Stimulated activated CD8-positive, alpha-beta memory T cell treated with anti-CD3 and anti-CD28 coated beads, Interleukin-12 subunit alpha, Interleukin-12 subunit beta, amount 100 ng/mL, for 24 hours (primary cell): ENCODE data around the gene ROR1.
A peak's percentile ranks its signal among the peaks of the same experiment; 100 is the strongest.

Experiments used
- DNase-seq: peaks from one replicate; pipeline ENCODE4 v3.0.0-alpha.2; 2020; ENCODE audit errors: extremely low read depth

ROR1 gene

DNA sequence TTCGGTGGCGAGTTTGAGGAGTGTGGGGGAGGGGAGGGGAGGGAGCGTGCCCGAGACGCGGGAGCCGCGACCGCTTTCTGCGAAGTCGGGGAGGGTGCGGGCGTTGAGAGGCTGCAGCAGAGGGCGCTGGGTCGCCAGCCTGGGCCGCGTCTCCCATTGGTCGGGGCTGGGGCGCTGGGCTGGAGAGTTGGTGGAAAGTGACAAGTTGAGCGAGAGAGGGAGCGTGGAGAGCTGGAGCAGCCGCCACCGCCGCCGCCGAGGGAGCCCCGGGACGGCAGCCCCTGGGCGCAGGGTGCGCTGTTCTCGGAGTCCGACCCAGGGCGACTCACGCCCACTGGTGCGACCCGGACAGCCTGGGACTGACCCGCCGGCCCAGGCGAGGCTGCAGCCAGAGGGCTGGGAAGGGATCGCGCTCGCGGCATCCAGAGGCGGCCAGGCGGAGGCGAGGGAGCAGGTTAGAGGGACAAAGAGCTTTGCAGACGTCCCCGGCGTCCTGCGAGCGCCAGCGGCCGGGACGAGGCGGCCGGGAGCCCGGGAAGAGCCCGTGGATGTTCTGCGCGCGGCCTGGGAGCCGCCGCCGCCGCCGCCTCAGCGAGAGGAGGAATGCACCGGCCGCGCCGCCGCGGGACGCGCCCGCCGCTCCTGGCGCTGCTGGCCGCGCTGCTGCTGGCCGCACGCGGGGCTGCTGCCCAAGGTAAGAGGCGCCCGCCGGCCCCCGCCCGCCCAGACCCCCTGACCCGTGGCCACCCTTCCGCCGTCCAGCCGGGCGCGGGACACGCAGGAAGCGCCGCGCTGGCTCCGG lies at the start of gene ROR1:
Gene ROR1, plus strand, starts transcription at position 203 of the 802 bp plus-strand sequence.
- DNase-seq: peak; percentile 3

DNA sequence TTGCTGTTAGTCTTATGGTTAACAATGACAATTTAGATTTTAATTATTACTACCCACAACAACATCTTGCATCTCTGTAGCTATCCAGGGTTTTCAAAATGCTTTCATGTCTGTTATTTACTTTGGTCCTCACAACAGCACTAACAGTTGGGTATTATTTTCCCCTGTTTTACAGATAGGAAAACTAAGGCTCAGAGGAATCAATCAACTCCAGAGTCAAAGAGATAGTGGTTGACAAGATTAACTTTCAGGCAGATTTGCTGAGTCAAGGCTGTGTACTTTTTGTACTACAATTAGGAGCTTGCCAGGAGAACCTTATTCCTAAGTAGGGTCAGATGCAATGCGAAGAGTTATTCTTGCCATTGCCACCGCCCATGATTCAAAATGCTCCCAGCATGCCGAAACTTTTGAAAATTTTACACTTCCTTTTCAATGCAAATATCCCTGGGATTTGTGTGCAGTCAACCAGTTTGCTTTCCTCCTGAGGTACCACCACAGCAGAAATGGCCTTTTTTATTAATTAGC lies 49.4 kb upstream of the ROR1 start:
- DNase-seq: no peak

DNA sequence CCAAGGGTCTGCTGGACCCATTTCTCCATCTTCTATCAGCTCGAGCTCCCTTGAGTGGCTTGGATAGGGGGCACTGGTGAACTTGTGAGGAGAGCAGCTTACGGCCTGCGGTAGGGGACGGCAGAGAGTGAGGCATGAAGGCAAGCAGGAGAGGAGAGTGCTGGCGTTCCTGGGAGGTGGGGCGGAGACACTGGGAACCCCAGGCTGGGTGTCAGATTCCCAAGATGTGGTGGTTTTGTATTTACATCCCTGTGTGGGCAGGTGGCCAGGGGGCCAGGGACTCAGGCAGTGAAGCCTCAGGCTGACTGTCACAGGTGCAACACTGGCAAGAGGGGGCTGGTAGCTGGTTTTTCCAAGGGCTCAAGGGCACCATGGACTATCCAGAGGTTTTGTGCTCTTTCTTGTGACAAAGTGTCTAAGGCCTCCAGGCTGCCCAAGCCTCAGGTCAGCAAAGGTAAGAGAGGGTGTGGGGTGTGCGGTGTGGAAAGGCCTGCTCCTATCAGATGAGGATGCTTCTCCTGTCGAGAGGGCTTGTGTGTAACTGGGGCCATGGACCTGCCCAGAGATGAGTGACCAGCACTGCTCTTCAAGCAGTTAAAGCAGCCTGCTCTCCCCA lies 45.1 kb upstream of the ROR1 start:
- no peak for DNase-seq

DNA sequence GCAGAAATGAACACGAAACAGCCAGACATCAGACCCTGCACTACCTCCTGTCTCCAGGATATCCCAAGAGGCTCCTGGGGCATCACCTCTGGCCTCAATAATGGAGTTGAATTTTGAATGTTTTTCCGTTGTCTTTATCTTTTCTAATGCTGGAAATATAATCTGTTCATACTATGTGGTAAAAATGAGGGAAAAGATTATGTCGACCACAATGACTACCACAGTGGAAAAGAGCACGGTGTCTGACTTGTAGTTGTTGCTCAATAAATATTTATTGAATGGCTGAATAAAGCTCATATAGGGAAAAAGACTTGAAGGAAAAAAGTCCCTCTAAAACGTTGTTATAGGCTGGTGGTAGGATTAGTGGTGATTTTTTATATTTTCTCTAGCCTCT lies 44.6 kb upstream of the ROR1 start:
- no peak for DNase-seq

DNA sequence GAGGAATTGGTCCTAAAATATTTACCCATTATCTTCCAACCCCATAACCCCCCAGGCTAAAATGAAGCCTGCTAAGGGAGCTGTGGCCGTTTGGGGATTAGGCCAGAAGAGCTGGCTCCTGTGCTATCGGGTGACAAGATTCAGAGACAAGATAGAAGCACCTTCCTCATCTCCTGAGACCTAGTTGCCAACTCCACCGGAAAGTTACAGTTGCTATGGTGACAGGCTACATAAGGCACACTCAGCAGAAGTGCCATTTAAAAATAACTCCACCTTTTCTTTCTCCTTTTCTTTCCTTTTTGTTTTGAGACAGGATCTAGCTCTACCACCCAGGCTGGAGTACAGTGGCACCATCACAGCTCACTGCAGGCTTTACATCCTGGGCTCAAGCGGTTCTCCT lies 43.6 kb upstream of the ROR1 start:
- no peak for DNase-seq

DNA sequence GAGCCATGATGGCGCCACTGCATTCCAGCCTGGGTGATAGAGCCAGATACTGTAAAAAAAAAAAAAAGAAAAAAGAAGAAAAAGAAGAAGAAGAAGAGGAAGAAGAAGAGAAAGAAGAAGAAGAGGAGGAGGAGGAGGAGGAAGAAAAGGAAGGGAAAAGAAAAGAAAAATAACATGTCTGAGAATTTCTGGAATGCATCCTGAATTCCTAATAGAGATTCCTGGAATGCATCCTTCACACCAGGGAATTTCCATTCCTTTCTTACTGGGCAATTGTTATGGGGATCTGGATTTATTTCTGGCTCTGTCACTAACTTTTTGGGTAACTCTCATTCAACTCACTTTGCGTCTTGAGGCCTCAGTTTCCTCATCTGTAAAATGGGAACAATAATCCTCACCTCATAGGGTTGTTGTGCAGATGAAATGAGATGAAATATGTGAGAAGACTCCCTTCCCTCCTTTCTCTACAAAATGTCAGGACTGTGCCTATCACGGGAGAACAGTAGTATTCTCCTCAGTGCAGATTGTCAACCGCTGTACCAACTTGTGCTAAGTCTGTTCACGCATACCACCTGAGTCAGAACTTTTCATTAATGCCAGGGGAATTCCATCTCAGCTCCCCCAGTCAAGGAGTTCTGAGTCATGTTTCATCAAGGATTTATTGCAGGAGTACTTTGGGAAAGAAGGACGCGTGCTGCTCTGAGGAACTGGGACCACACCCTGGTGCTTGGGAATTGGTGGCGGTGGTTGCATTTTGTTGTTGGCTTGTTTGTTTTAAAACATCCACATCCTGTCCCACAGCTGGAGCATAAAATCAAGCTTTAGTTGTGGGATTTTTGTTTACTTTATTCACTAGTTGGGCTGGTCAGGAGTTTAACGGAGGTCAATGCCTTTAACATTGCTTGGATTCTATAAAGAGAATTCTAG lies 42.4 kb upstream of the ROR1 start:
- no peak for DNase-seq

DNA sequence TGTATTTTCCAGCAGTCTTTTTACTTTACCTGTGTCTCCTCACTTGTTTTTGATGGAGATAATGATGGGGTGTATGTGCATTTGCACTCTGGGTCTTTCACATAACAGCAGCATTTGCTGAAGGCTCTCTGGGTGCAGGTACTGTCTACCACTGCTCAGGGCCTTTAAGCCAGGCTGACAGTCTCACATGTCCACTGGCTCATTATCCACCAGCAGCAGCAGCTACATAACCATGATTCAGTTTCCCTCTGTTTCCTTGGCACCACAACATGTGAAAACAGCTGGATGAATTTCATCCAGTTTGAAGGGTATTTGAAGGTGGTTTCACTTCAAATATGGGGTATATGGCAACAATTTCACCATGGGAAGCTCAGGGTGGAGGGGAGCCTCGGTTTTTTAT lies 41.2 kb upstream of the ROR1 start:
- DNase-seq: no peak

DNA sequence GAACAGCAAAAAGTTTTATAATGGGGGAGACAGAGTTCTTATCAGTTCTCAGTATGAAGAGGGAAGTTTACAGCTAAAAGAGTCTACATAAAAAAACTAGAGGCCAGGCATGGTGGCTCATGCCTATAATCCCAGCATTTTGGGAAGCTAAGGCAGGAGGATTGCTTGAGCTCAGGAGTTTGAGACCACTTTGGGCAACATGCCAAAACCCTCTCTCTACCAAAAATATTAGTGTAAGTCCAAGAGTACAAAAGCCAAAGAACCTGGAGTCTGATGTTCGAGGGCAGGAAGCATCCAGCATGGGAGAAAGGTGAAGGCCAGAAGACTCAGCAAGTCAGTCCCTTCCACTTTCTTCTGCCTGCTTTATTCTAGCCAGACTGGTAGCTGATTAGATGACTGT lies 35.0 kb upstream of the ROR1 start:
- no peak for DNase-seq

DNA sequence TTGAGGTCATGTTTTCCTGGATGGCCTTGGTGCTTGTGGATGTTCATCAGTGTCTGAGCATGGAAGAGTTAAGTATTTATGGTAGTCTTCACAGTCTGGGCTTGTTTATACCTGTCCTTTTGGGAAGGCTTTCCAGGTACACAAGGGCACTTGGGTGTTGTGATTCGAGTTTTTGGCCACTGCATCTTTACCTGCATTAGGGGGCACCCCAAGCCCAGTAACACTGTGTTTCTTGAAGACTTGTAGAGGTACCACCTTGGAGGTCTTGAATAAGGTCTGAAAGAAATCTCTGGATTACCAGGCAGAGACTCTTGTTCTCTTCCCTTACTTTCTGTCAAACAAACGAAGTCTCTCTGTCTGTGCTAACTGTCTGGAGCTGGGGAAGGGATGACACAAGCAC lies 34.4 kb upstream of the ROR1 start:
- no peak for DNase-seq

DNA sequence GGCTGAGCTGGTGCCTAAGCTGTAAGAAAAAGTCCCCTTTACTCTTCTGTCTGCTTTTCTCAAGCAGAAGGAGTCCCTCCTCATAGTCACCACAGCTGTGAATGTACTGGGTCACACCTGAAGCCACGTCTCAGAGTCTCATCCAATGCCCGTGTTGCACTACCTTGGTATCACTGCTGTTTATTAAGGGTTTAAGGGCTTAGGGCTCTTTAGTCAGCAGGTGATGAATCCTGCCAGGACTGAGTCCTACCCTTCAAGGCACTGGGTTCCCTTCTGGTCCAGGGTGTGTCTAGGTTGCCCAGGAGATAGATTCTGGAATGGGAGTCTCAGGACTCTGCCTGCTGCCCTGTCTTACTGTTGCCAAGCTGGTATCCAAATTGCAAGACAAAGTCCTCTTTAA lies 33.4 kb upstream of the ROR1 start:
- no peak for DNase-seq

DNA sequence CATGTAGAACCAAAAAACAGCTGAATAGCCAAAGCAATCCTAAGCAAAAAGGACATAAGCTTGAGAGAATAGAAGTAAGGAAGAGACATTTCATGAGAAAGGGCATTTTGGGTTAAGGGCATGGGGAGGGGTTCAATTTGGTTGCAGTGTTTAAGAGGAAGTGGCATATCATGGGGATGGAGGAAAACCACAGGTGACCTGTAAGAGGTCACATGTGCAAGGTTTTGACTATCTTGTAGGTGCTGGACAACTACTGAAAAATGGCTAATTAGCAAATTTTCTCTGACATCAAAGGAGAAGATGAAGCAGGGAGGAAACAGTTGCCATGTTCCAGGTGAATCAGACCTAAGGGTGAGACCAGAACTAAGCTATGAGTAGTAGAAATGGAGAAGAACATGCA lies 31.3 kb upstream of the ROR1 start:
- DNase-seq: no peak

DNA sequence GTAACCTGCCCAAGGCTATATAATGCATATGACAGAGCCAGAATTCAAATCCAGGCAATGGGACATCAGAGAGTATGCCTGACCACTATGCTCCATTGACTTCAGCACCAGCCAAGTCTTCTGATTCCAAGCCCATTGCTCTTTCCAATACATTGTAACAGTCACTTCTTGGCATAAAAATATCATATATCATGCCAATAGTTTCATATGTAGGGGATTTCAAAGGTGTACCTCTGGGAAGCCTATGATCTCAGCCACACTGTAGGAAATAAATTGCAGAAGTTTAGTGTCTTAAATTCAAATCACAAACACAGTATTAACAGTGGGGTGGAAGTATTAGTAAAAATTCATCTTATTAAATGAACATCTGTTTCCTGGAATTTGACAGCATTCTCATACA lies 30.0 kb upstream of the ROR1 start:
- DNase-seq: no peak

DNA sequence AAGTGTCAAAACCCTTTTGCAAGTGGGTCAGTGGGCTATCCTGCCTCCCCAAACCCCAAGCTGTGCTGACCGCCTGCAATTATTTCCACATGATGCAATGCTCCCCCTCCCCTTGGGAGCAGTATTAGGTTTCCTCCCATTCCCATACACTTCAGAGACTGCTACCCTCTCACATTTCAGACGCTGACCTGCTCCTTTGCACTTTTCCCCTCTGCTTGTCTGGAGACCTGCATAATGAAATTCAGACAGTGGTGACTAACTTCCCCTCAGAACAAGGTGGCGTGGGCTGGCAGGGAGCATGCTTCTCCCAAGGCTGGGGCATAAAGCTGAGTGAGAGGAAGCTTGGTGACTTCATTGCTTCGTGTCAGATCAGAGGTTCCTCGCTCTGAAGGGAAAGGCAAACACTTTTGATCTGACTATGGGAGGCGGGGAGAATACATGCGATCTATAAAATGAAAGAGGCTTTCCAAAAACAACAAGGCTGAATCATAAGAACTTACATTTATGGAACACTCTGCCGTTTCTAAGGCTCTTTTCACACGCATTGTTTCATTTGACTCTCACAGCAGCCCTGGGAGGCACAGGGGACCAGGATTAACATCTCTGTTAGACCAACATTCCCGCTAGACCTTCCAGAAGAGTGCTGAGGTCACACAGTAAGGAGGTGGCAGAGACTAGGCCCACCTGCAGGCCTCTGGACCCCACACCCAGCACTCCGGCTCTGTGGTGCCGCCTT lies 27.5 kb upstream of the ROR1 start:
- no peak for DNase-seq

DNA sequence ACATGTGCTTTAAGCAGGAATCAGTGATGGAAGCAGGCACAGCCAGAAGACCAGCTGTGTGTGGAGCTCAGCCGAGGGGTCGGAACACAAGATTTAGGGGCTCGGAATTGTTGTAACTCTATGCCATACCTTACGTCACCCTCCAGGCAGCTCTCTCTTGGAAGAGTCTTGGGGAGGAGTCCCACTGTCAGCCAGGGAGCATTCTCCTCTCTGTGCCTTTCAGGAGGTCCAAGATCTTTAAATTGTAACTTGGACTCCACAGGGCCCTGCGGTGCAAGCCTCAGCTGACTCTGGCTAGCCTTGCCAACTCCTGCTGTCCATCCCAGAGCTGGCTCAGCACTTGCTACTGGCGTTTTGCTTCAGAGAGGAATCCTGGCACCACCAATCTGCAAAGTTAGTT lies 26.4 kb upstream of the ROR1 start:
- DNase-seq: no peak

DNA sequence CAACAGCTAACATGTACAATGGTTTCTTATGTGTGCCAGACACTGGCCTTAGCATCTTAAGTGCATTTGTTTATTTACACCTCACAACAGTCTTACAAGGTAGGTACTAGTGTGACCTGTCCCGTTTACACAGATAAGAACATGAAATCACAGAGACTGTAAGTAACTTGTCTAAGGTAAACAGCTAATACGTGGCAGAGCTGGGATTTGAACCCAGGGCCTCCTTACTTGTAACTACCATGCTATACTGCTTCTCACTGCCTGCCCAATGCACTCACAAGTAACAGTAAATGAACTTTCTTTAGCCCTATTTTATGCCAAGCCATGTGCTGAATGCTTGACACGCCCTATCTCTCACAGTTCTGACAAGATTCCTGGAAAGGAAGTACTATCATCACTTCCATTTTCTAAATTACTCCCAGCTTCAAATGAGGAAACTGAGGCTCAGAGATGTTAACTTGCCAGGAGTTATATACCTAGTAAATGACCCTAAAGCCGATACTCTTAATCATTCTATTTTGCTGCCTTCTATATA lies 25.7 kb upstream of the ROR1 start:
- no peak for DNase-seq

DNA sequence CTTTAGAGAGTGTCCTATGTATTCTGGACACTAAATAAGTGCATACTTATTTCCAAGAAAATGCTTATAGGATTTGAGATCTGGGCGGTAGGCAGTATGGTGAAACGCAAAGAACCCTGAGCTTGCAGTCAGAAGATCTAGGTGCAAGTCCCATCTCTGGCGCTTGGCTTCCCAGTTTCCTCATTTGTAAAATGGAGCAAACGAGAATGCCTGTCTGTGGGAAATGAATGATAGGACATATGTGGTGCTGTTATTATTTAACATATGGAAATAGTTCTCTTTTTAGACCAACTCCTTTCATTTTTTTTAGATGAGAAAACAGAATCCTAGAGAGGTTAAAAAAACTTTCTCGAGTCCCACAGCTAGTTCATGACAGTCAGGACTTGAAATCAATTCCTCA lies 25.2 kb upstream of the ROR1 start:
- DNase-seq: no peak

DNA sequence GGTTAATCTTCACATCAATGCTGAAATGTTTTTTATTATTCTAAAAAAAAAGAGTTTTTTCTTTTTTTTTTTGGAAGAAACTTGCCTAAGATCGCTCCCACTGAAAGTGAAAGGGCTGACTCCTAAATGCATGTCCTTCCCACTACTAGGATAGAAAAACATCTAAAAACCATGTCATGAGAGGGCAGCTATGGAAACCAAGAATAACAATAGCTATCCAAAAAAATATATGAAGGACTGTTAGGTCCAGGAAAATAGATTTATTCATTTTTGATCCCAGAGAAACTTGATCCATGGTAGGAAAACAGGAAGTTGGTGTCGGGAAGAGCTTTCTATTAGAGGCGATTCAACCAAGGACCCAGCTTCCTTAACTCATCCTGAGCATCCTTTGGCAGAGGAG lies 23.1 kb upstream of the ROR1 start:
- no peak for DNase-seq

DNA sequence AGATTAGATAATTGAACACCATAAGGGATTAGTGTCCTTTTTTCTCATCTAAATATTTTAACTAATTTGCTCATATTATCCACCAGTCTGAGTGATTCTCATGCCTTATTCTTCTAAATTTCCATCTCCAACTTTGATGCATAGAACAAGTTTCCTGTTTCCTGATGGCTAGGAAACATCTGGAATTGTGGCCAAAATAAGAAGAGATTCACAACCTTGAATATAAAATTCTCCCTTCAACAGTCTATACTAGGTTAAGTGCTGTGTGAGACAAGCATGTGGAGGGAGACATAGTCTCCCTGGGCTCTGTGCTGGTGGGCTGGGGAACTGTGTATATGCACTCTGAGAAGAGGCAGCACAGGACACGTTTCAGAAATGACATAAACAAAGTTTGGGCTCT lies 21.6 kb upstream of the ROR1 start:
- no peak for DNase-seq

DNA sequence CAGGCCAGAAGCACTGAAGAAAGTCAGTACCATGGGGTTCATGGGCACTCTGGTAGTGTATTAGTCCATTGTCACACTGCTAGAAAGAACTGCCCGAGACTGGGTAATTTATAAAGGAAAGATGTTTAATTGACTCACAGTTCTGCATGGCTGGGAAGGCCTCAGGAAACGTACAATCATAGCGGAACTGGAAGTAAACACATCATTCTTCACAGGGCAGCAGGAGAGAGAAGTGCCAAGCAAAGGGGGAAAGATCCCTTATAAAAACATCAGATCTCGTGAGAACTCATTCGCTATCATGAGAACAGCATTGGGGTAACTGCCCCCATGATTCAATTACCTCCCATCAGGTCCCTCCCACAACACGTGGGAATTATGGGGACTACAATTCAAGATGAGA lies 20.2 kb upstream of the ROR1 start:
- DNase-seq: no peak

DNA sequence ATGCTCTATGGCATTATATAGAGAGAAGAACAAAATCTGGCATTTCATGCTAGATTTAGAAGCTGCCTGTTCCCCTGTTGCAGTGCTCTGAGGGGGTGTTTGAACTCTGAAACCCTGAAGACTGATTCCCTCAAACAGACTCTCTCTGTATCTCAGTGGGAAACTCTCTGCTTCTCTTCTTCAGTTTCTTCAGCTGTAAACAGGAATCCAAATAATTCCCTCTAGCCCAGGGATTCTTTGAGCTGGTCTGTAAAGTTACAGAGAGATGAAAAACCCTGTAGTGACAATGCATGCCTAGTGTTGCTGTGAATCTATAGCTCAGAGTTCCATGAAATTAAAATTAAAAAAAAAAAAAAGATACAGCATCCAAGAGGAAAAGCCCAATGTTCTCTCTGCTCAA lies 17.0 kb upstream of the ROR1 start:
- DNase-seq: no peak

DNA sequence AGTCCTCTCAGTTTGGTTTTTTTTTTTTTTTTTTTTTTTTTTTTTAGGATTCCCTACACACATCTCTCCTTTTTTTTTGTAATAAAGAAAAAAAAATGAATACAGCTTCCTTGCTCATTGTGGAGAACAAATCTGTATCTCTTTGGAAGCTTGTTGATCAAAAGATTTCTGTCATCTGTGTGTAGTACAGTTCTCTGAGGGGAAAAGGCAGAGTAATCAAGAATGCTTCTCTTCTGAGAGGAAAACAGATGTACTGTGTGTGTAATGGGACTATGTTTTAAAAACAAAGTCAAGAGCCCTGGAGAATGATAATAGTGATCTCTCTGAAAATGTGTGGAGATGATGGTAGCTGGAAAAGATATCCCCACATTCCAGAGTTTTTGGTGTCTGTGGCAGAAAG lies 16.5 kb upstream of the ROR1 start:
- DNase-seq: no peak

DNA sequence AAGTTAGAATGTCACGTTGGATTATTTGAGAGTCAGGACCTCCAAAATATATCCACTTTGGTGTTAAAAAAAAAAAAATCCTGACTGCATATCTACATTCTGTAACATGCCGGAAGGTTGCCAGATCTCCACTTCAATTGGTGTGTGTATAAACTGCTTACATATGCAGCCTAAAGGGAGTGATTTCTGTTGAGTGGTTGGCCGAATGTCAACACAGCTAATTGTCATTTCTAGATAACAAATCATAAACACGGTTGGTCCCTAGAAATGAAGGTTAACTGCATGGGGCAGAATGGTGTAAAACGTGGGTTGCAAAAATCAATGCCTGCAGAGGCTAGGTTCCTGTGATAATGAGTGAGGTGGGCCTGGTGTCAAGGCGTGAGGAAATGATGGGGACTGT lies 15.0 kb upstream of the ROR1 start:
- no peak for DNase-seq
